Heart left ventricle (tissue), 13 donors: ENCODE measurements around the gene MLLT10.

ENCODE experiments used
- CTCF ChIP-seq, 12 donors: fragments of 200-600 bp; sonication (generic) in 4 of 12; IDR thresholded peaks; one replicate each; pipeline versions ENCODE4 v1.5.0 to v1.8.0; 2018 to 2022; ENCODE audit warnings: antibody characterized with exemption in 12 of 12, mild to moderate bottlenecking in 5 of 12
- POLR2A ChIP-seq, 2 donors: fragments of 450-650 bp; IDR thresholded peaks; one replicate each; pipeline ENCODE4 v1.6.1; 2017; ENCODE audit warnings: antibody characterized with exemption in 2 of 2, mild to moderate bottlenecking in 2 of 2, moderate library complexity in 2 of 2
- donor health status: ischemic (EF 13 %, LVEDD 7.1; RV severe dilation, severe dysfunction).
- donor health status: DM: no; HTN: yes; CAD: no.
- donor health status: DM: no; HTN: no; CAD: no.
- donor health status: ischemic (EF 25% LVEDD 6.9; RV normal size, moderate dysfunction).
- donor health status: ischemic (EF 25% LVEDD 5.7; RV mildly dilated, moderate dysfunction).
- donor health status: ischemic (EF 35%, LVEDD 5.7; RV mildly dilated, moderate dysfunction).
- donor health status: nonischemic (EF 11% LVEDD 7.7; RV severe dilation, severe dysfunction).
- donor health status: DM: yes; HTN: yes; CAD: no.
- donor health status: PGD.
- donor health status: ischemic (EF 29% LVEDD 5.4; RV normal size, mild dysfunction).
- donor health status: nonischemic (EF 23%, LVEDD 6.1; RV moderate dilation, normal function).

GRCh38 chr10:21498986-21499385 lies 35.0 kb upstream of the MLLT10 start:
- TF ChIP-seq POLR2A (IDR thresholded peaks at IDR 0.05) (no peak), CTCF (IDR thresholded peaks at IDR 0.05) (no peak)
